ENCODE results near the gene SMIM28.
"Not testable (repeated sequence)": the region's sequence is repeated elsewhere in the genome, so short reads cannot be mapped to it uniquely, and the experiment has no call there.

The SMIM28 gene

GRCh38 chr6:138377844-138378243, at the start of gene SMIM28:
Gene SMIM28, plus strand, starts transcription at chr6:138377905. Its CDS starts 168 bp downstream, at chr6:138378073.
- DNase-seq = no peak

GRCh38 chr6:138328210-138328609, 49.5 kb upstream of the SMIM28 start:
- DNase-seq = no peak

- no peak for DNase-seq
Measured at GRCh38 chr6:138330763-138331162, 46.9 kb upstream of the SMIM28 start.

GRCh38 chr6:138331444-138331843, 46.3 kb upstream of the SMIM28 start:
- DNase-seq = no peak

GRCh38 chr6:138331984-138332383, 45.7 kb upstream of the SMIM28 start:
- no peak for DNase-seq

GRCh38 chr6:138334000-138334399, 43.7 kb upstream of the SMIM28 start:
- DNase-seq = no peak

- no peak for DNase-seq
Measured at GRCh38 chr6:138334963-138335362, 42.7 kb upstream of the SMIM28 start.

- DNase-seq = no peak
Measured at GRCh38 chr6:138336221-138336620, 41.5 kb upstream of the SMIM28 start.

- DNase-seq = no peak
Measured at GRCh38 chr6:138337076-138337475, 40.6 kb upstream of the SMIM28 start.

- no peak for DNase-seq
Measured at GRCh38 chr6:138339024-138339423, 38.7 kb upstream of the SMIM28 start.

- no peak for DNase-seq
Measured at GRCh38 chr6:138341176-138341575, 36.5 kb upstream of the SMIM28 start.

- DNase-seq = no peak
Measured at GRCh38 chr6:138343112-138343511, 34.6 kb upstream of the SMIM28 start.

- DNase-seq = no peak
Measured at GRCh38 chr6:138345565-138346285, 32.0 kb upstream of the SMIM28 start.

- no peak for DNase-seq
Measured at GRCh38 chr6:138346302-138347195, 31.2 kb upstream of the SMIM28 start.

GRCh38 chr6:138347864-138348263, 29.8 kb upstream of the SMIM28 start:
- no peak for DNase-seq

GRCh38 chr6:138349891-138350290, 27.8 kb upstream of the SMIM28 start:
- no peak for DNase-seq

- DNase-seq = no peak
Measured at GRCh38 chr6:138357928-138358327, 19.8 kb upstream of the SMIM28 start.

- DNase-seq = not testable (repeated sequence)
Measured at GRCh38 chr6:138368684-138369083, 9.0 kb upstream of the SMIM28 start.

GRCh38 chr6:138370631-138371451, 6.9 kb upstream of the SMIM28 start:
- DNase-seq = no peak

- no peak for DNase-seq
Measured at GRCh38 chr6:138371452-138371711, 6.3 kb upstream of the SMIM28 start.

- DNase-seq = no peak
Measured at GRCh38 chr6:138371720-138372119, 6.0 kb upstream of the SMIM28 start.

GRCh38 chr6:138372711-138373463, 4.8 kb upstream of the SMIM28 start:
- DNase-seq = no peak

GRCh38 chr6:138374230-138374629, 3.5 kb upstream of the SMIM28 start:
- no peak for DNase-seq
